HEK293 (cell line): ENCODE results near the gene RMDN3.
A peak's percentile ranks its signal among the peaks of the same experiment; 100 is the strongest.

Experiments used
- CTCF ChIA-PET: fragments of 350-600 bp; formaldehyde crosslinking; extraction: SDS; loops from one replicate; lab custom pipeline; 2021; ENCODE audit warnings: antibody characterized with exemption; lab: Yijun Ruan, JAX
- POLR2A ChIA-PET: fragments of 300-600 bp; formaldehyde crosslinking; extraction: SDS; loops from one replicate; lab custom pipeline; 2020; ENCODE audit warnings: antibody characterized with exemption, inconsistent platforms; lab: Yijun Ruan, JAX
- H3K27ac ChIP-seq: fragments of 200-500 bp; sonication (Bioruptor generic); 2 replicates; pipeline ENCODE4 v1.5.1; 2014; ENCODE audit warnings: low read depth, low read length, control low read depth, inconsistent platforms; ENCODE audit errors: extremely low read depth
- H3K36me3 ChIP-seq, 2 experiments: fragments of 200-500 bp in 1 of 2; sonication (Bioruptor generic) in 1 of 2; 1 replicate in 1 of 2; 2 replicates in 1 of 2; pipeline ENCODE4 v1.5.1; 2014 to 2017; ENCODE audit warnings: inconsistent platforms in 2 of 2, low read length in 2 of 2; ENCODE audit not compliant: control insufficient read depth in 2 of 2, insufficient read depth in 1 of 2
- H3K4me1 ChIP-seq: fragments of 200-500 bp; sonication (Bioruptor generic); 2 replicates; pipeline ENCODE4 v1.5.1; 2014; ENCODE audit warnings: mild to moderate bottlenecking, low read length, inconsistent platforms; ENCODE audit not compliant: control insufficient read depth, insufficient read depth
- H3K4me3 ChIP-seq: 2 replicates; pipeline ENCODE4 v1.5.1; 2011; ENCODE audit warnings: low read depth, mild to moderate bottlenecking, control low read depth, low read length, moderate library complexity
- H3K9me3 ChIP-seq: fragments of 200-500 bp; sonication (Bioruptor generic); 2 replicates; pipeline ENCODE4 v1.5.1; 2014; ENCODE audit warnings: low read depth, low read length, inconsistent platforms; ENCODE audit not compliant: control insufficient read depth, insufficient read depth
- BCL11B ChIP-seq: fragments of 450-650 bp; formaldehyde crosslinking; IDR thresholded peaks from 2 replicates; pipeline ENCODE4 v1.5.1; 2016; ENCODE audit warnings: low read depth, missing biosample characterization, missing genetic modification characterization
- HOXD13 ChIP-seq: sonication (generic); formaldehyde crosslinking; IDR thresholded peaks from 2 replicates; pipeline ENCODE4 v1.8.0; 2022; ENCODE audit warnings: missing genetic modification reagents, borderline replicate concordance
- KLF1 ChIP-seq: fragments of 450-650 bp; formaldehyde crosslinking; IDR thresholded peaks from 2 replicates; pipeline ENCODE4 v1.5.1; 2016; ENCODE audit warnings: missing biosample characterization, missing genetic modification characterization
- OVOL3 ChIP-seq: fragments of 450-650 bp; formaldehyde crosslinking; IDR thresholded peaks from 2 replicates; pipeline ENCODE4 v1.5.1; 2016; ENCODE audit warnings: missing biosample characterization, missing genetic modification characterization
- ZBTB1 ChIP-seq: fragments of 450-650 bp; formaldehyde crosslinking; IDR thresholded peaks from 2 replicates; pipeline ENCODE4 v1.5.1; 2016; ENCODE audit warnings: missing biosample characterization, missing genetic modification characterization
- ZBTB8A ChIP-seq: fragments of 450-650 bp; formaldehyde crosslinking; IDR thresholded peaks from 2 replicates; pipeline ENCODE4 v1.5.1; 2016; ENCODE audit warnings: missing biosample characterization, missing genetic modification characterization
- ZFP37 ChIP-seq: fragments of 450-650 bp; formaldehyde crosslinking; IDR thresholded peaks from 2 replicates; pipeline ENCODE4 v1.5.1; 2016; ENCODE audit warnings: missing biosample characterization, missing genetic modification characterization
- ZNF155 ChIP-seq: fragments of 450-650 bp; formaldehyde crosslinking; IDR thresholded peaks from 2 replicates; pipeline ENCODE4 v1.5.1; 2016; ENCODE audit warnings: missing biosample characterization, missing genetic modification characterization
- ZNF239 ChIP-seq: fragments of 450-650 bp; formaldehyde crosslinking; IDR thresholded peaks from 2 replicates; pipeline ENCODE4 v1.5.1; 2016; ENCODE audit warnings: missing biosample characterization, missing genetic modification characterization
- ZNF266 ChIP-seq: fragments of 450-650 bp; formaldehyde crosslinking; IDR thresholded peaks from 2 replicates; pipeline ENCODE4 v1.5.1; 2016; ENCODE audit warnings: missing biosample characterization, missing genetic modification characterization, low read depth
- ZNF274 ChIP-seq, 2 experiments: fragments of 200-500 bp in 1 of 2; fragments of 450-650 bp in 1 of 2; sonication (Bioruptor generic) in 1 of 2; formaldehyde crosslinking in 1 of 2; IDR thresholded peaks; 2 replicates each; pipeline versions ENCODE4 v1.5.1 to v1.6.1; 2014 to 2016; ENCODE audit warnings: borderline replicate concordance in 1 of 2, inconsistent platforms in 1 of 2, low read length in 1 of 2, missing biosample characterization in 1 of 2, missing genetic modification characterization in 1 of 2
- ZNF324 ChIP-seq: fragments of 450-650 bp; formaldehyde crosslinking; IDR thresholded peaks from 2 replicates; pipeline ENCODE4 v1.5.1; 2016; ENCODE audit warnings: missing biosample characterization, missing genetic modification characterization
- ZNF335 ChIP-seq: fragments of 450-650 bp; formaldehyde crosslinking; conservative IDR thresholded peaks from 2 replicates; pipeline ENCODE4 v1.5.1; 2016; ENCODE audit warnings: missing biosample characterization, missing genetic modification characterization
- ZNF514 ChIP-seq: fragments of 450-650 bp; formaldehyde crosslinking; IDR thresholded peaks from 2 replicates; pipeline ENCODE4 v1.5.1; 2016; ENCODE audit warnings: missing biosample characterization, missing genetic modification characterization
- ZNF529 ChIP-seq: fragments of 450-650 bp; formaldehyde crosslinking; IDR thresholded peaks from 2 replicates; pipeline ENCODE4 v1.5.1; 2017; ENCODE audit warnings: missing genetic modification characterization, missing biosample characterization; ENCODE audit not compliant: insufficient replicate concordance
- ZNF549 ChIP-seq: fragments of 450-650 bp; IDR thresholded peaks from 2 replicates; pipeline ENCODE4 v1.5.1; 2018; ENCODE audit warnings: missing biosample characterization, missing genetic modification characterization, mild to moderate bottlenecking, inconsistent platforms, moderate library complexity
- ZNF558 ChIP-seq: fragments of 450-650 bp; formaldehyde crosslinking; IDR thresholded peaks from 2 replicates; pipeline ENCODE4 v1.5.1; 2016; ENCODE audit warnings: missing biosample characterization, missing genetic modification characterization
- ZNF629 ChIP-seq: fragments of 450-650 bp; formaldehyde crosslinking; IDR thresholded peaks from 2 replicates; pipeline ENCODE4 v1.5.1; 2017; ENCODE audit warnings: missing biosample characterization, missing genetic modification characterization
- ZNF658 ChIP-seq: fragments of 450-650 bp; formaldehyde crosslinking; IDR thresholded peaks from 2 replicates; pipeline ENCODE4; 2016; ENCODE audit warnings: missing biosample characterization, missing genetic modification characterization
- ZNF830 ChIP-seq: fragments of 450-650 bp; IDR thresholded peaks from 2 replicates; pipeline ENCODE4 v1.5.0; 2018; ENCODE audit warnings: missing biosample characterization, missing genetic modification characterization, low read depth, mild to moderate bottlenecking, moderate library complexity
- ZSCAN30 ChIP-seq: fragments of 450-650 bp; IDR thresholded peaks from 2 replicates; pipeline ENCODE4 v1.5.1; 2018; ENCODE audit warnings: missing biosample characterization, mild to moderate bottlenecking, missing genetic modification characterization, moderate library complexity
- TF ChIP-seq, protein P1 (sequence below): fragments of 450-650 bp; formaldehyde crosslinking; IDR thresholded peaks from 2 replicates; pipeline ENCODE4 v1.5.0; 2017; ENCODE audit warnings: missing biosample characterization, missing genetic modification characterization, borderline replicate concordance
- TF ChIP-seq, protein P2 (sequence below): fragments of 450-650 bp; formaldehyde crosslinking; IDR thresholded peaks from 2 replicates; pipeline ENCODE4 v1.5.1; 2016; ENCODE audit warnings: missing biosample characterization, missing genetic modification characterization
- TF ChIP-seq, protein P3 (sequence below): fragments of 450-650 bp; formaldehyde crosslinking; IDR thresholded peaks from 2 replicates; pipeline ENCODE4 v1.5.1; 2017; ENCODE audit warnings: missing biosample characterization, missing genetic modification characterization
- TF ChIP-seq, protein P4 (sequence below): fragments of 450-650 bp; formaldehyde crosslinking; IDR thresholded peaks from 2 replicates; pipeline ENCODE4 v1.5.1; 2016; ENCODE audit warnings: missing biosample characterization, missing genetic modification characterization

Gene RMDN3

DNA sequence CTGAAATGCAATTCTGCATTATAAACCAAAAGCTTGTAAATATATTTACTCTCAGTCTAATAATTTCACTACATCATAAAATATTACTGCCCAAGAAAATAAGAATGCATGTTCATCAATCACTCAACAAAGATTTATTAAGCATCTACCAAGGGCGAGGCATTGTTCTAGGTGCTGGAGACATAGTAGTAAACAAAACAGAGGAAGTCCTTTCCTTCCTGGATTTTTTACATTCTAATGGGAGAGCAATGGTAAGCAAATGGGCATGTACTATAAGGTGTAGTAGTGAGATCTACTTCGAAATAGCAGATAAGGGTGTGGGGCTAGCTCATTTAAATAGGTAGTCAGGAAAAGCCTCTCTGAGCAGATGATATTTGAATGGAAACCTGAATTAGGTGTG lies 41.0 kb upstream of the RMDN3 start:
- no peak overlapping the region for H3K4me3 ChIP-seq
- no peaks in the 10 kb centered on the region for H3K9me3 ChIP-seq
- no peak overlapping the region for H3K27ac ChIP-seq
- peaks cover 0 to 2% of the 10 kb centered on the region in 2 experiments; a peak in 2 of 3 replicates for H3K36me3 ChIP-seq
- no peaks in the 10 kb centered on the region; the same call in 1 of the 2 replicates for H3K4me1 ChIP-seq
- POLR2A ChIA-PET: no interaction called here
- CTCF ChIA-PET: interaction anchor here (0.6 to 1.2 kb wide), 3 partner anchors 28 to 528 kb away, joined by 3 read pairs; no protein-coding TSS in a partner anchor
- TF ChIP-seq KLF1: no peak
- no peak for TF ChIP-seq ZBTB1
- no peak for TF ChIP-seq OVOL3 (tag by site-specific recombination)
- TF ChIP-seq ZFP37 (tag by site-specific recombination): no peak
- TF ChIP-seq BCL11B (tag by site-specific recombination): no peak
- TF ChIP-seq ZNF529 (tag by site-specific recombination): no peak
- TF ChIP-seq, protein P1, sequence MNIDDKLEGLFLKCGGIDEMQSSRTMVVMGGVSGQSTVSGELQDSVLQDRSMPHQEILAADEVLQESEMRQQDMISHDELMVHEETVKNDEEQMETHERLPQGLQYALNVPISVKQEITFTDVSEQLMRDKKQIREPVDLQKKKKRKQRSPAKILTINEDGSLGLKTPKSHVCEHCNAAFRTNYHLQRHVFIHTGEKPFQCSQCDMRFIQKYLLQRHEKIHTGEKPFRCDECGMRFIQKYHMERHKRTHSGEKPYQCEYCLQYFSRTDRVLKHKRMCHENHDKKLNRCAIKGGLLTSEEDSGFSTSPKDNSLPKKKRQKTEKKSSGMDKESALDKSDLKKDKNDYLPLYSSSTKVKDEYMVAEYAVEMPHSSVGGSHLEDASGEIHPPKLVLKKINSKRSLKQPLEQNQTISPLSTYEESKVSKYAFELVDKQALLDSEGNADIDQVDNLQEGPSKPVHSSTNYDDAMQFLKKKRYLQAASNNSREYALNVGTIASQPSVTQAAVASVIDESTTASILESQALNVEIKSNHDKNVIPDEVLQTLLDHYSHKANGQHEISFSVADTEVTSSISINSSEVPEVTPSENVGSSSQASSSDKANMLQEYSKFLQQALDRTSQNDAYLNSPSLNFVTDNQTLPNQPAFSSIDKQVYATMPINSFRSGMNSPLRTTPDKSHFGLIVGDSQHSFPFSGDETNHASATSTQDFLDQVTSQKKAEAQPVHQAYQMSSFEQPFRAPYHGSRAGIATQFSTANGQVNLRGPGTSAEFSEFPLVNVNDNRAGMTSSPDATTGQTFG (tag by site-specific recombination): no peak
- TF ChIP-seq, protein P2, sequence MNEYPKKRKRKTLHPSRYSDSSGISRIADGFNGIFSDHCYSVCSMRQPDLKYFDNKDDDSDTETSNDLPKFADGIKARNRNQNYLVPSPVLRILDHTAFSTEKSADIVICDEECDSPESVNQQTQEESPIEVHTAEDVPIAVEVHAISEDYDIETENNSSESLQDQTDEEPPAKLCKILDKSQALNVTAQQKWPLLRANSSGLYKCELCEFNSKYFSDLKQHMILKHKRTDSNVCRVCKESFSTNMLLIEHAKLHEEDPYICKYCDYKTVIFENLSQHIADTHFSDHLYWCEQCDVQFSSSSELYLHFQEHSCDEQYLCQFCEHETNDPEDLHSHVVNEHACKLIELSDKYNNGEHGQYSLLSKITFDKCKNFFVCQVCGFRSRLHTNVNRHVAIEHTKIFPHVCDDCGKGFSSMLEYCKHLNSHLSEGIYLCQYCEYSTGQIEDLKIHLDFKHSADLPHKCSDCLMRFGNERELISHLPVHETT (tag by site-specific recombination): no peak
- no peak for TF ChIP-seq ZNF830 (tag by site-specific recombination)
- TF ChIP-seq HOXD13 (CRISPR knock-in tag): no peak
- TF ChIP-seq ZBTB8A (tag by site-specific recombination): no peak
- TF ChIP-seq, protein P3, sequence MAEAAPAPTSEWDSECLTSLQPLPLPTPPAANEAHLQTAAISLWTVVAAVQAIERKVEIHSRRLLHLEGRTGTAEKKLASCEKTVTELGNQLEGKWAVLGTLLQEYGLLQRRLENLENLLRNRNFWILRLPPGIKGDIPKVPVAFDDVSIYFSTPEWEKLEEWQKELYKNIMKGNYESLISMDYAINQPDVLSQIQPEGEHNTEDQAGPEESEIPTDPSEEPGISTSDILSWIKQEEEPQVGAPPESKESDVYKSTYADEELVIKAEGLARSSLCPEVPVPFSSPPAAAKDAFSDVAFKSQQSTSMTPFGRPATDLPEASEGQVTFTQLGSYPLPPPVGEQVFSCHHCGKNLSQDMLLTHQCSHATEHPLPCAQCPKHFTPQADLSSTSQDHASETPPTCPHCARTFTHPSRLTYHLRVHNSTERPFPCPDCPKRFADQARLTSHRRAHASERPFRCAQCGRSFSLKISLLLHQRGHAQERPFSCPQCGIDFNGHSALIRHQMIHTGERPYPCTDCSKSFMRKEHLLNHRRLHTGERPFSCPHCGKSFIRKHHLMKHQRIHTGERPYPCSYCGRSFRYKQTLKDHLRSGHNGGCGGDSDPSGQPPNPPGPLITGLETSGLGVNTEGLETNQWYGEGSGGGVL (tag by site-specific recombination): no peak
- no peak for TF ChIP-seq ZNF266 (tag by site-specific recombination)
- TF ChIP-seq ZNF514 (tag by site-specific recombination): no peak
- no peak for TF ChIP-seq ZNF549

DNA sequence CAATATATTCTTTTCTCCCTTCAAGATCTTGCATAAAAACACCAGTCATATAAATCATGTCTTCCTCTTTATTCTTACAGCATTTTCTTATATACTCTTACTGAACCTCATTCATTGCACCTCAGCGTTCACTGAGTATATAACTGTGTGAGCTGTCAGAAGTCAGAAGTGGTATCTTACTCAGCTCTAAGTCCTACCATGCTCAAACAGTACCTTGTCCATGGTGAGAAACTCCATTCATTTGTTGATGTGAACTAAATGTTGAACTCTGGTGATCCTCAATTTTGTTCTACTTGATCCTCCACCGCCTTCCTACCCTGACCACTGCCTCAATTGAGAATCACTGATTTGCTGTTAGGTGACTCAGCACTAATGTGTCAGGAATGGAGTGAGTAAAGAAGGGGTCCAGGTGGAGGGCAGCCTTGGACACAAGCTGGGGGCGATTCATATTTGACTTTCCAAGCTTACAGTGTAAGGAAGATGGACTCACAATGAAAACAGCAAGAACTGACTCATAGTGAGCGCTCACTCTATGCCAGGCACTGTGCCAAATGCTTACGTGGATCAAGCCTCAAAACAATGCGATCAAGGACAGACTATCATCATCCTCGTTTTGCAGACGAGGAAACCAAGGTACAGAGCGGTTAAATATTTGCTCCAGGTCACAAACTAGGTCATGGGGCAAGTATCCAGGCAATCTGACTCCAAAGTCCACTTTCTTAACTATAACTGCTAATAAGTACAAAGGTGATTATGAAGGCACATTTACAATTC lies 38.3 kb upstream of the RMDN3 start:
- Histone ChIP-seq H3K4me1 (no peaks in the 10 kb centered on the region; the same call in 1 of the 2 replicates), H3K4me3 (no peak overlapping the region), H3K9me3 (no peaks in the 10 kb centered on the region), H3K36me3 (peaks cover 0 to 2% of the 10 kb centered on the region in 2 experiments; a peak in 2 of 3 replicates), H3K27ac (no peak overlapping the region)
- POLR2A ChIA-PET: interaction anchor here (0.7 kb wide), 1 partner anchor 98 kb away, joined by 7 read pairs; the partner anchor contains the start of gene RAD51
- CTCF ChIA-PET: interaction anchor here (1.7 to 2.0 kb wide), 2 partner anchors 11 to 66 kb away, joined by 4 to 6 read pairs; no protein-coding TSS in a partner anchor
- TF ChIP-seq ZNF324 (no peak), ZNF629 (tag by site-specific recombination) (peak; percentile 55), ZNF658 (tag by site-specific recombination) (no peak), ZNF155 (tag by site-specific recombination) (no peak), ZNF274 (IDR thresholded peaks at IDR 0.05; ENCODE audit: low read length) (no peak), ZNF274 (tag by site-specific recombination; IDR thresholded peaks at IDR 0.05; ENCODE audit: borderline replicate concordance) (no peak), ZNF239 (tag by site-specific recombination) (no peak), ZNF335 (tag by site-specific recombination) (no peak), ZNF529 (tag by site-specific recombination) (no peak), BCL11B (tag by site-specific recombination) (no peak), ZNF558 (tag by site-specific recombination) (no peak), ZSCAN30 (tag by site-specific recombination) (no peak)
- TF ChIP-seq, protein P4, sequence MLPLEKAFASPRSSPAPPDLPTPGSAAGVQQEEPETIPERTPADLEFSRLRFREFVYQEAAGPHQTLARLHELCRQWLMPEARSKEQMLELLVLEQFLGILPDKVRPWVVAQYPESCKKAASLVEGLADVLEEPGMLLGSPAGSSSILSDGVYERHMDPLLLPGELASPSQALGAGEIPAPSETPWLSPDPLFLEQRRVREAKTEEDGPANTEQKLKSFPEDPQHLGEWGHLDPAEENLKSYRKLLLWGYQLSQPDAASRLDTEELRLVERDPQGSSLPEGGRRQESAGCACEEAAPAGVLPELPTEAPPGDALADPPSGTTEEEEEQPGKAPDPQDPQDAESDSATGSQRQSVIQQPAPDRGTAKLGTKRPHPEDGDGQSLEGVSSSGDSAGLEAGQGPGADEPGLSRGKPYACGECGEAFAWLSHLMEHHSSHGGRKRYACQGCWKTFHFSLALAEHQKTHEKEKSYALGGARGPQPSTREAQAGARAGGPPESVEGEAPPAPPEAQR (tag by site-specific recombination): no peak
- TF ChIP-seq, protein P3 (tag by site-specific recombination): no peak
